CD4-positive, alpha-beta T cell treated with Interleukin-4 for 1 hour (primary cell): ENCODE measurements around the gene KRTAP2-1.
"Not testable (repeated sequence)": the region's sequence is repeated elsewhere in the genome, so short reads cannot be mapped to it uniquely, and the experiment has no call there.

Source experiments
- DNase-seq, 2 donors: peaks; one replicate each; pipeline ENCODE4 v3.0.0-alpha.2; 2020 to 2022

KRTAP2-1 gene, protein sequence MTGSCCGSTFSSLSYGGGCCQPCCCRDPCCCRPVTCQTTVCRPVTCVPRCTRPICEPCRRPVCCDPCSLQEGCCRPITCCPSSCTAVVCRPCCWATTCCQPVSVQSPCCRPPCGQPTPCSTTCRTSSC

DNA sequence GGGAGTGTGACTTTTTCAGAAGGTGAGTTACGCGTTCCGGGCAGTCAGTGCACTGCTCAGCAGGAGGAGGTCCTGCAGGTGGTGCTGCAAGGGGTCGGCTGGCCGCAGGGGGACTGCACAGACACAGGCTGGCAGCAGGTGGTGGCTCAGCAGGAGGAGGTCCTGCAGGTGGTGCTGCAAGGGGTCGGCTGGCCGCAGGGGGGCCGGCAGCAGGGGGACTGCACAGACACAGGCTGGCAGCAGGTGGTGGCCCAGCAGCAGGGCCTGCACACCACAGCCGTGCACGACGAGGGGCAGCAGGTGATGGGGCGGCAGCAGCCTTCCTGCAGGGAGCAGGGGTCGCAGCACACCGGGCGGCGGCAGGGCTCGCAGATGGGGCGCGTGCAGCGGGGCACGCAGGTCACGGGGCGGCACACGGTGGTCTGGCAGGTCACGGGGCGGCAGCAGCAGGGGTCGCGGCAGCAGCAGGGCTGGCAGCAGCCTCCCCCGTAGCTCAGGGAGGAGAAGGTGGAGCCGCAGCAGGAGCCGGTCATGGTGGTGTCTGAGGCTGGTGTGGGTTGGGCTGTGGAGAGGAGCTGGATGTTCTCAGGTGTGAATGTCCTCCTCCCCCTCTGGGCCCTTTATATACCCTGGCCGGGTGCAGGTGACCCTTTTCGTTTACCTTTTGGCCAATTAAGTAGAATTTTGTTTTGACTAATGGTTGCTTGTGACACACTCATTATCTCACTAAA, at the start of gene KRTAP2-1:
Gene KRTAP2-1, minus strand, starts transcription at position 582 of the 731 bp plus-strand sequence. Its CDS starts 49 bp downstream, at position 533.
- not testable (repeated sequence) for DNase-seq

DNA sequence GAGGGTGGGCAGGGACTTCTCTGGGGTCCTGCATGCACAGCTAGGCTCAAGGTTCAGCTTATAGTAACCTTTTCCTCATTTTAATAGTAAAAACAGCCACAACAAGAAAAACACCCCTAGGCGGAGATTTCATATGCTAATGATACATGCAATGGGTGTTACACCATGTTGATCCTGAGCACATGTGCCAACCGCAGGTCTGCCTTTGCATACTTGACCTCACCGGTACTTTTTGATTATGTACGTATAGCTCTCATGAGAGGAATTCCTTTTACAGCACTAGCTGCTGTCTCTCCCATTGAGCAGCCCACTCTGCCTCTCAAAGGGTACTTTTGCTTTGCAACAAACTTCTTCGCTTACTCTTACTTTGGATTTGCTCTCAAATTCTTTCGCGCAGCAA, 48.9 kb upstream of the KRTAP2-1 start:
- DNase-seq: no peak

GRCh38 chr17:41088760-41089352, 41.7 kb upstream of the KRTAP2-1 start:
- DNase-seq: not testable (repeated sequence)

DNA sequence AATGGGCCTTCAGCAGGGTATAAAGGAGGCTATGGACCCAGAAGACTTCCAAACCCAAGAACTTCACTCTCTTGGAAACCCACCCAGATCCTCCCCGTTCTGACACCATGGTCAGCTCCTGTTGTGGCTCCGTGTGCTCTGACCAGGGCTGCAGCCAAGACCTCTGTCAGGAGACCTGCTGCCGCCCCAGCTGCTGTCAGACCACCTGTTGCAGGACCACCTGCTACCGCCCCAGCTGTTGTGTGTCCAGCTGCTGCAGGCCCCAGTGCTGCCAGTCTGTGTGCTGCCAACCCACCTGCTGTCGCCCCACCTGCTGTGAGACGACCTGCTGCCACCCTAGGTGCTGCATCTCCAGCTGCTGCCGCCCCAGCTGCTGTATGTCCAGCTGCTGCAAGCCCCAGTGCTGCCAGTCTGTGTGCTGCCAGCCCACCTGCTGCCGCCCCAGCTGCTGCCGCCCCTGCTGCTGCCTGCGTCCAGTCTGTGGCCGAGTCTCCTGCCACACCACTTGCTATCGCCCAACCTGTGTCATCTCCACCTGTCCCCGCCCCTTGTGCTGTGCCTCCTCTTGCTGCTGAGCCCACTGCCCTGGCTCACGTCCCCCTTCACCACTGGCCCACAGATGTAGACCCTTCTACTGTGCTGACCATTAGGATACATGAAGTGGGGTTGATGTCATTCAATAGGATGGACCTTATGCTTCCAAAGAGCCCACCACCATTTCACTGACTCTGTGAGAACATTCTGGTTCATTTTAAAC, 37.2 kb upstream of the KRTAP2-1 start, which contains the start of gene KRTAP4-7:
Gene KRTAP4-7, plus strand, starts transcription at position 51 of the 757 bp plus-strand sequence. Its CDS starts 57 bp downstream, at position 108.
- DNase-seq: not testable (repeated sequence)

- not testable (repeated sequence) for DNase-seq
These were observed 36.3 kb upstream of the KRTAP2-1 start for GRCh38 chr17:41083427-41083826.

- DNase-seq: no peak
These were observed 35.5 kb upstream of the KRTAP2-1 start for GRCh38 chr17:41082626-41083025.

DNA sequence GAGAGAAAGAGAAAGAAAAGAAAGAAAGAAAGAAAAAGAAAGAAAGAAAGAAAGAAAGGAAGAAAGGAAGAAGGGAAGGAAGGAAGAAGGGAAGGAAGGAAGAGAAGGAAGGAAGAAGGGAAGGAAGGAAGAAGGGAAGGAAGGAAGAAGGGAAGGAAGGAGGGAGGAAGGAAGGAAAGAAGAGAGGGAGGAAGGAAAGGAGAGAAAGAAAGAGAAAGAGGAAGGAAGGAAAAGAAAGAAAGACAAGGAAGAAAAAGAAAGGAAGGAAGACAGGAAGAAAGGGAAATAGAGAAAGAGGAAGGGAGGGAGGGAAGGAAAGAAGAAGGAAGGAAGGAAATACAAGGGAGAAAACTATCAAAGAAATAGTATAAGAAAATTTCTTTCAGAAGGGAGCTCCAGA, 29.7 kb upstream of the KRTAP2-1 start:
- DNase-seq: no peak

DNA sequence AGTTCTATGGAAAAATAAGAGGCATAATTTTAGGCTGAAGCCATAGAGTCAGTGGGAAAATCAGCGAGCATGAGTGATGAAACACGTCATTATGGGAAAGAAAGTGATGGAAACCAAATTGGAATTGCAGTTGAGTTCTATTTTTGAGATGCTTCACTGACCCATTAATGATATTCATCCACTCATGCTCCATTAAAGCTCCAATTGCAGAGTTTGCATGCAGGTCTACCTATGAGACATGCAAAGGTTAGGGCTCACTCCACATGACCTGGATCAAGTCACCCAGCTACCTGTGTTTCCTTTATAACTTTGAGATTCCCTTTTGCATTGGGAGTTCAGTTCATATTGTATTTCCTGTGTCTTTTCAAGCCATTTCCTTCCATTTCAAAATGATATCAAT, 26.6 kb upstream of the KRTAP2-1 start:
- no peak for DNase-seq

DNA sequence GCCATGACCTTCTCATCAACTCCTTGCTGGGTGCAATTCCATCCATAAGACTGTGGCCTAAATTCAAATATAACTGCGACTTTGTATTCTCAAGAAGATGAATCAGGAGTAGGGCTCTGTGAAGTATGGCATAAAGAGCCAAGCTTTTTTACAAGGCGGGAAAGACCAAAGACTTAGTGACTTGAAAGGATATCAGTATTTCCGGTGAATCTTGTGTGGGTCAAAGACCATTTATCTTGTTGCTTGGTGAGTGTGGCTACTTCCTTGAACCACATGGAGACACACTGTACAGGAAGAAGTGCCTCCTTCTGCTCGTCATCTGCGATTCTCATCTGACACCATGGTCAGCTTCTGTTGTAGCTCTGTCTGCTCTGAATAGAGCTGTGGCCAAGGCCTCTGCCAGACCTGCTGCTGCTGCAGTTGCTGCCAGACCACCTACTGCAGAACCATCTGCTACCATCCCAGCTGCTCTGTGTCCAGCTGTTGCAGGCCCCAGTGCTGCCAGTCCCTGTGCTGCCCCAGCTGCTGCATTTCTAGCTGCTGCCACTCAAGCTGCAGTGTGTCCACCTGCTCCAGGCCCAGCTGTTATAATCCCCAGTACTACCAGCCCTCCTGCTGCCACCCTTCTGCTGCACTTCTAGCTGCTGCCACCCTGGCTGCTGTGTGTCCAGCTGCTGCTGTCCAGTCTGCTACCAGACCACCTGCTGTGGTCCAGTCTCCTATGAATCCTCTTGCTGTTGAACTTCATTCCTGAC, 24.7 kb upstream of the KRTAP2-1 start:
- no peak for DNase-seq

DNA sequence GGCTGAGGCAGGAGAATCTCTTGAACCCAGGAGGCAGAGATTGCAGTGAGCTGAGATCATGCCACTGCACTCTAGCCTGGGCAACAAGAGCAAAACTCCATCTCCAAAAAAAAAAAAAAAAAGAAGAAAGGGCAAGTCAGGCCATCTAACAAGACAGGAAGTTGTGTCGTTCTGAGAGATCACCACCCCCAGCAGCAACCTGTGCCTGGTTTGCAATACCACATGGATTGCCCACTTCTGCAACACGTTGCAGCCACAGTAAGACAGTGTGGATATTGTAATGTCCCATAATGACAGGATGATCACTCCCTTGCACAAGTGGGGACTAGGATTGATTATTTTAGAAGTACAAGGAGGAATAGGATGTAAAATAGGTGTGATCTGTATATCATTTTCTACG, 21.9 kb upstream of the KRTAP2-1 start:
- no peak for DNase-seq

GRCh38 chr17:41067281-41067680, 20.2 kb upstream of the KRTAP2-1 start:
- no peak for DNase-seq

DNA sequence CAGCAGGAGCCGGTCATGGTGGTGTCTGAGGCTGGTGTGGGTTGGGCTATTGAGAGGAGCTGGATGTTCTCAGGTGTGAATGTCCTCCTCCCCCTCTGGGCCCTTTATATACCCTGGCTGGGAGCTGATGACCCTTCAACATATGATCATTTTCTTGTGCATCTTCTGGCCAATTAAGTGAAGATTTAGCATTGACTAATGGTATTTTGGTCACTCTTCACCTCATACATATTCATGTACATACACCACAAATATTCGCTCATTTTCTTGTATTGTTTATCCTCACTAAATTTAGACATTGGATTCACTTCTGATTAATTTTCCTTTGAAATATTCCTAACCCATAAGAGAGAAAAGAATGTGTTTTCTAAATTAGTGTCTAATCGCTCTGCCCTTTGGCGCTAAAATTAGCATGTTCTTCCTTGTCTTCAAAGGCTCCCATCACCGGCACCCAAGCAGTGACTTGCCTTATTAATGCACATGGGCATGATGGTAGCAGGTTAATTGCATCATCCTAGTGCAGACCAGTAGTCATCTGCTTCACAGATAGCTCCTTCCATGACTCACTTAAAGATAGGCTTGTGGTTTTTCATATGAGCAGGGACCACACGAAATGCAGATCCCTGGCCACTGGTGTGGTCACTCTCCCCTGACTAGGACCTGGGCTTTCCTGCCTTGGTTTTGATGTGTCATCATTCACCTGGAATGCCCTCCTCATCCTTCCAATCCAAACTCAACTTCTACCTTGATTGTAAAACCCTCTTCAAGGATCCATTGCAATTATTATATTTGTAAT, 18.9 kb upstream of the KRTAP2-1 start, which contains the start of gene KRTAP2-4:
Gene KRTAP2-4, minus strand, starts transcription at position 51 of the 796 bp plus-strand sequence. Its CDS starts 34 bp downstream, at position 17.
- DNase-seq: no peak

- DNase-seq: not testable (repeated sequence)
These were observed 18.0 kb upstream of the KRTAP2-1 start for GRCh38 chr17:41065016-41065689.

GRCh38 chr17:41064301-41064700, 17.2 kb upstream of the KRTAP2-1 start:
- no peak for DNase-seq

- DNase-seq: no peak
These were observed 16.3 kb upstream of the KRTAP2-1 start for GRCh38 chr17:41063449-41063848.

DNA sequence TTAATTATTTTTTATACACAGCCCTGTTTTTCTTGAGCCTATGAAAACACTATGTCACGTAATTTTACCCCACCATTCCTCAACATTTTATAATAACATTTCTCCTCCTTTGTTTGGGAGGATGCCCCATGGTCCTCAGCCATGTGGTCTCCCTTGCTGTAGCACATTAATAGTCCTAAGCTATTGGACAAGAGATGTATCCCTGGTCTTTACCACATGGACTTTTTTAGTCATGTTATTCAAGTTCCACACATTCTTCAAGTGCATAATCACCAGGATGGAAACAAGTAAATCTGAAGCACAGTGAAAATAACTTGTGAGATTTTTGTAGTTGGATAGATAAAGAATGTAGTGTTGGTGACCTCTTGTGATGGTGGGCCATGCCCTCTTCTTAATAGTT, 14.8 kb upstream of the KRTAP2-1 start:
- no peak for DNase-seq

- DNase-seq: no peak
These were observed 13.0 kb upstream of the KRTAP2-1 start, which contains the start of gene KRTAP2-3 for GRCh38 chr17:41060052-41060604. Gene KRTAP2-3, minus strand, starts transcription at chr17:41060114. Its CDS starts 64 bp downstream, at chr17:41060050.

- DNase-seq: not testable (repeated sequence)
These were observed 12.3 kb upstream of the KRTAP2-1 start for GRCh38 chr17:41059276-41060051.

DNA sequence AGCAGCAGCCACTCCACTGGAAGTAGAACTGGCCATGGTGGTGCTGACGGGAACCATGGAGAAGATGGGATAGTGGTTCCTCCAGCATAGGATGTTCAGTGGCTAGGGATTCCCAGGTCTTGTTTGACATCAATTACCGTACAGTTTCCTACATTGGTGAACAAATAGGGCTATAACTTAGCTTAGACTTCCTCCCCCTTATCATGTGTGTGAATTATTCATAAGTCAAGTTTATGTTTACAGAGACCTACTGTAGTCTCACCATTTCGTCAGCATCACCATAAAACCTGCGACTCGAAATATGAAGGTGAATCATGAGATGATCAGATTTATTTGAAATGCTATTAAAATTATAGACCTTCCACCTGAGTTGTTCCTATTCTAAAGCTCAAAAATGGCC, 11.6 kb upstream of the KRTAP2-1 start:
- no peak for DNase-seq

GRCh38 chr17:41057547-41057946, 10.4 kb upstream of the KRTAP2-1 start:
- no peak for DNase-seq
